Ovary (tissue), 3 donors: ENCODE data around the gene ABHD10.

Experiments
- CTCF ChIP-seq, 3 donors: fragments of 450-650 bp in 2 of 3; fragments of 200-600 bp in 1 of 3; IDR thresholded peaks; one replicate each; pipeline versions ENCODE4 v1.5.1 to v1.8.0; 2016 to 2022; ENCODE audit warnings: antibody characterized with exemption in 3 of 3, mild to moderate bottlenecking in 1 of 3
- POLR2A ChIP-seq: fragments of 450-650 bp; IDR thresholded peaks from one replicate; pipeline ENCODE4 v1.6.1; 2017; ENCODE audit warnings: antibody characterized with exemption, mild to moderate bottlenecking, moderate library complexity
- donor health status: DM: no; HTN: no; CAD: no.

- TF ChIP-seq CTCF (IDR thresholded peaks at IDR 0.05) (no peak), POLR2A (peak; percentile 88)
Observed at GRCh38 chr3:111978583-111979433, at the start of gene ABHD10.
